ENCODE data around the gene GAN.

GAN gene

GRCh38 chr16:81358860-81359259, 44.1 kb downstream of the GAN start:
- no peak for DNase-seq

GRCh38 chr16:81360135-81360534, 45.4 kb downstream of the GAN start:
- no peak for DNase-seq

GRCh38 chr16:81365731-81366130, 51.0 kb downstream of the GAN start:
- DNase-seq, result no peak

GRCh38 chr16:81366316-81366932, 51.7 kb downstream of the GAN start:
- DNase-seq, result peak; percentile 11 to 37

GRCh38 chr16:81367821-81368220, 53.1 kb downstream of the GAN start:
- no peak for DNase-seq

GRCh38 chr16:81369888-81370504, 55.2 kb downstream of the GAN start:
- DNase-seq, result no peak

GRCh38 chr16:81371106-81371505, 56.3 kb downstream of the GAN start:
- no peak for DNase-seq

- no peak for DNase-seq
Observed at GRCh38 chr16:81374550-81374949, 59.8 kb downstream of the GAN start.

GRCh38 chr16:81376880-81377279, 62.1 kb downstream of the GAN start:
- peak in 1 of 2 experiments; percentile 2 for DNase-seq

- no peak for DNase-seq
Observed at GRCh38 chr16:81378049-81378448, 63.3 kb downstream of the GAN start.

- DNase-seq, result no peak
Observed at GRCh38 chr16:81380932-81381331, 66.2 kb downstream of the GAN start.

GRCh38 chr16:81384006-81384405, 69.2 kb downstream of the GAN start:
- DNase-seq, result no peak

GRCh38 chr16:81385031-81385756, 70.4 kb downstream of the GAN start:
- no peak for DNase-seq

GRCh38 chr16:81388357-81388756, 73.6 kb downstream of the GAN start:
- no peak for DNase-seq

GRCh38 chr16:81390840-81391239, 76.1 kb downstream of the GAN start:
- DNase-seq, result no peak

- DNase-seq, result no peak
Observed at GRCh38 chr16:81392011-81392410, 77.2 kb downstream of the GAN start.

GRCh38 chr16:81394416-81394815, 79.7 kb downstream of the GAN start:
- no peak for DNase-seq

GRCh38 chr16:81394966-81395655, 80.3 kb downstream of the GAN start:
- DNase-seq, result no peak

- no peak for DNase-seq
Observed at GRCh38 chr16:81397058-81397878, 82.5 kb downstream of the GAN start.

- DNase-seq, result no peak
Observed at GRCh38 chr16:81397879-81398520, 83.2 kb downstream of the GAN start.

- peak in 1 of 2 experiments; percentile 25 for DNase-seq
Observed at GRCh38 chr16:81399909-81400308, 85.1 kb downstream of the GAN start.

Measured in NCI-H2081 (cell line).